NT2/D1 (cell line): ENCODE measurements around the gene SPOUT1.
"Not testable (repeated sequence)": the region's sequence is repeated elsewhere in the genome, so short reads cannot be mapped to it uniquely, and the experiment has no call there.

ENCODE experiments used
- DNase-seq: peaks from one replicate; pipeline ENCODE4 v3.0.0-alpha.2; 2011; ENCODE audit warnings: low read depth, low spot score
- H3K27me3 ChIP-seq: 2 replicates; pipeline ENCODE4 v1.6.0; 2011; ENCODE audit warnings: mild to moderate bottlenecking; ENCODE audit not compliant: insufficient read length, insufficient read depth
- H3K36me3 ChIP-seq: 2 replicates; pipeline ENCODE4 v1.6.1; 2011; ENCODE audit warnings: mild to moderate bottlenecking, low read length, mixed read lengths; ENCODE audit not compliant: insufficient read depth, insufficient read length
- H3K4me1 ChIP-seq: 2 replicates; pipeline ENCODE4 v1.5.1; 2011; ENCODE audit not compliant: insufficient read depth, insufficient read length
- H3K4me3 ChIP-seq: 2 replicates; pipeline ENCODE4 v1.5.1; 2011; ENCODE audit warnings: low read depth; ENCODE audit not compliant: insufficient read length
- H3K9ac ChIP-seq: 2 replicates; pipeline ENCODE4 v1.6.0; 2011; ENCODE audit warnings: low read depth; ENCODE audit not compliant: insufficient read length
- H3K9me3 ChIP-seq: 2 replicates; pipeline ENCODE4 v1.5.1; 2011; ENCODE audit warnings: mild to moderate bottlenecking, low read length; ENCODE audit not compliant: insufficient read depth
- SUZ12 ChIP-seq: IDR thresholded peaks from 2 replicates; pipeline ENCODE4 v1.6.1; 2011; ENCODE audit not compliant: insufficient read length, insufficient read depth; ENCODE audit errors: extremely low read depth
- YY1 ChIP-seq: IDR thresholded peaks from 2 replicates; pipeline ENCODE4 v1.6.1; 2011; ENCODE audit not compliant: insufficient read length, insufficient read depth
- ZNF274 ChIP-seq: IDR thresholded peaks from 2 replicates; pipeline ENCODE4 v1.6.1; 2011; ENCODE audit warnings: mild to moderate bottlenecking, low read depth, low read length

The SPOUT1 gene

DNA sequence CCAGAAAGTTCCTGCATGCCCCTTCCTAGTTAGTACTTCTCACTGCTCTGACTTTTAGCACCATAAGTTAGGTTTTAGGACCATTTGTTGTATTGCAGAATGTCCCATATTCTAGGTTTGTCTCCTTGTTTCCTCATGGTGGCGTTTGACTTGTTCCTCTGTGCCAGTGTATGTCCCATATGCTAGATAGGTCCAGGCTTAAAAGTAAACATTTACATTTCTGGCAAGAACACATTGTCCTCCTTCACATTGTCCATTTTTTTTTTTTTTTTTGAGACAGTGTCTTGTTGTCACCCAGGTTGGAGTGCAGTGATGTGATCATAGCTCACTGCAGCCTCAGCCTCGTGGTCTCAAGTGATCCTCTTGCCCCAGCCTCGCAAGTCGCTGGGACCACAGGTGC is 27.1 kb downstream of the SPOUT1 start:
- H3K36me3 ChIP-seq, result peaks cover 79% of the 10 kb centered on the region
- no peak overlapping the region for H3K4me3 ChIP-seq
- no peak overlapping the region for H3K9ac ChIP-seq
- no peak for DNase-seq
- no peaks in the 10 kb centered on the region for H3K27me3 ChIP-seq
- TF ChIP-seq SUZ12 (no peak), YY1 (no peak), ZNF274 (no peak)
- H3K9me3 ChIP-seq, result no peaks in the 10 kb centered on the region
- no peaks in the 10 kb centered on the region for H3K4me1 ChIP-seq

DNA sequence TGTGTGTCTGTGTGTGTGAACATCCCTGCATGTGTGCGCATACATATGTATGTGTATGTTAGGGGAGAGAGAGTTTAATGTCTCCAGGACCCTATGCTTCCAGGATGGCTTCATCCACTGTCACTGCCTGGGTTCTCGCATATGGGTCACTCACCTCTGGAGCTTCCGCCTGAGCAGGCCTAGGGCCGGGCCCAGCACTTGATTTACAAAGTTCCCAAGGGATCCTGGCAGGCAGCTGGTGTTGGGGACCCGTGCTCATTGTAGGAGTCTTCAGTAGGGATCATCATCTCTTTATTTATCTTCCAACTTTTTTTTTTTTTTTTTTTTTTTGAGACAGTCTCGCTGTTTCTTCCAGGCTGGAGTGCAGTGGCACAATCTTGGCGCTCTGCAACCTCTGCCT is 29.5 kb downstream of the SPOUT1 start:
- DNase-seq, result no peak
- no peak overlapping the region for H3K9ac ChIP-seq
- no peaks in the 10 kb centered on the region for H3K4me1 ChIP-seq
- no peak overlapping the region for H3K4me3 ChIP-seq
- TF ChIP-seq SUZ12, result no peak
- TF ChIP-seq YY1, result no peak
- TF ChIP-seq ZNF274, result no peak
- peaks cover 67% of the 10 kb centered on the region for H3K36me3 ChIP-seq
- no peaks in the 10 kb centered on the region for H3K9me3 ChIP-seq
- H3K27me3 ChIP-seq, result no peaks in the 10 kb centered on the region

DNA sequence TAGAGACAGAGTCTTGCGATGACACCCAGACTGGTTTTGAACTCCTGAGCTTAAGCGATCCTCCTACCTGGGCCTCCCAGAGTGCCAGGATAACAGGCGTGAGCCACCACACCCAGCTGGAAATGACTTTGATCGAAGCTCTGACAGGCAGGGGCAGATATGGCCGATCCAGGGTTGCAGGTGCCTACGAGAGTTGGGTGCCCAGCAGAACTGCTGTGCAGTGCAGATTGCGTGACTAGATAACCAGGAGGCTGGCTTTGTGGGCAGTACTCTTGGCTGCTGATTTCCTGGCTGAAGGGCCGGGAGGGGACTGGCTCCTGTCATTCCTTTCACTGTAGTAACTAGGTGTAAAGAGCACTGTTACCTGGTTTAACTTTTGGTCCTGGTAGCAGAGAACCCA is 30.7 kb downstream of the SPOUT1 start:
- TF ChIP-seq SUZ12, result no peak
- no peak for TF ChIP-seq ZNF274
- TF ChIP-seq YY1, result no peak
- Histone ChIP-seq H3K4me1 (no peaks in the 10 kb centered on the region), H3K36me3 (peaks cover 73% of the 10 kb centered on the region), H3K9ac (no peak overlapping the region), H3K4me3 (no peak overlapping the region), H3K27me3 (no peaks in the 10 kb centered on the region), H3K9me3 (no peaks in the 10 kb centered on the region)
- no peak for DNase-seq

DNA sequence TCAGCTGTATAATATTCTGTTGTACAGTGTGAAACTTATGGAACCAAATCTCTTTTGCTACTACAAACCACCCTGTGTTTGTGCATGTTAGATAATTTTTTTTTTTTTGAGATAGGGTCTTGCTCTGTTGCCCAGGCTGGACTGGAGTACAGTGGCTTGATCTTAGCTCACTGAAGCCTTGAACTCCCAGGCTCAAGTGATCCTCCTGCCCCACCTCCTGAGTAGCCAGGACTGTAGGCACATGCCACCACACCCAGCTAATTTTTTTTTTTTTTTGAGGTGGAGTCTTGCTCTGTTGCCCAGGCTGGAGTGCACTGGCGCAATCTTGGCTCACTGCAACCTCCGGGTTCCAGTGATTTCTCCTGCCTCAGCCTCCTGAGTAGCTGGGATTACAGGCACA is 34.6 kb downstream of the SPOUT1 start:
- peaks cover 77% of the 10 kb centered on the region for H3K36me3 ChIP-seq

DNA sequence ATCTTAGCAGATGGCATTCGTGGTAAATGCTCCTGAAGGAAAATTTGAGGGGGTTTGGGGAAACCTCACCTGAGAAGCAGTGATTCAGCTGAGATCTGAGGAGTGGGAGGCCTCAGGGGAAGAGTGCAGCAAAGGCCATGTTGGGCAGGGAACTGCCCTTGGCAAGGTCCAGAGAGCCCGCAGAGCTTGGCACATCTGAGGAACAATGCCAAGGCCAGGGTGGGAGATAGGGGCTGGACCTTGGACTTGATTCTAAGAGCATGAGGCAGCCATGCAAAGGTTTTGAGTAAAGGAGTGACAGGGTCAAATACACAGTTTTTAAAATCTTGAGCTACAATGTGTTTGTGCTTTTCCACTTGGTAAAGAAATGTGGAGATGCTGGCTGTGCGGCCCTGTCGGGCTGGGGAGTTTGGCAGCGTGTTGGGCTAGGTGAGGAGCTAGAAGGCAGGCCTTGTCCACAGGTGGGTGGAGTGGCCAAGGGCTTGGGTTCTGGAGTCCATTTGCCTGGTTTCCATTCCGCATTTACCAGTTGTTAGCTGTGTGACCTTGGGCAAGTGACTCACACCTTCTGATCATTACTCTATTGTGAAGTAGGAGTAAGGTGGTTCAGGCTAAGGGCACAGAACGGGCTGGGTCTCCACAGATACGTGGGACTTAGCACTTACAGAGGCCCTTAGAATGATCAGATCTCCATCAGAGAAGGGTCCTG is 36.5 kb downstream of the SPOUT1 start:
- DNase-seq, result no peak
- H3K27me3 ChIP-seq, result no peaks in the 10 kb centered on the region
- no peak overlapping the region for H3K4me3 ChIP-seq
- no peaks in the 10 kb centered on the region for H3K4me1 ChIP-seq
- peaks cover 72% of the 10 kb centered on the region for H3K36me3 ChIP-seq
- TF ChIP-seq ZNF274, result no peak
- TF ChIP-seq YY1, result no peak
- TF ChIP-seq SUZ12, result no peak
- no peak overlapping the region for H3K9ac ChIP-seq
- no peaks in the 10 kb centered on the region for H3K9me3 ChIP-seq

More for the DNA sequence above, 34.6 kb downstream of the SPOUT1 start:
- H3K4me1 ChIP-seq, H3K9me3 ChIP-seq, DNase-seq, H3K4me3 ChIP-seq, H3K9ac ChIP-seq, H3K27me3 ChIP-seq: not testable (repeated sequence)

DNA sequence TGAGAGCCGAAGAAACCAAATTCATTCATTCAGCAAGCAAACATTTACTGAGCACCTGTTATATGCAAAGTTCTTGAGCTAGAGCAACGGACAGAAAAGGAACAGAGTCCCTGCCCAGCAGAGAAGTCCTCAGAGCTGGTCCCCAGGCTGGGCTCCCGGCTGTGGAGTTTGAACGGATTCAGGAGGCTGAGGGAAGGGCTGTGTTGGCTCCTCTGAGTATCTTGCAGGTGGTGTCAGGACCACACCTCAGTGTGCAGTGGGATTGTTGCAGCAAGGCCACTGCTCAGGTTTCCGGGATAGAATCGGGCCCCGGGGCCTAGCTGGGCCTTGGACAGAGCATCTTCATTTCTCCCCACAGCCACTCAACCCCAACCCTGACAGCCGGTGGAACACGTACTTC is 37.5 kb downstream of the SPOUT1 start:
- no peaks in the 10 kb centered on the region for H3K4me1 ChIP-seq
- TF ChIP-seq YY1 (no peak), ZNF274 (no peak), SUZ12 (no peak)
- no peaks in the 10 kb centered on the region for H3K9me3 ChIP-seq
- no peaks in the 10 kb centered on the region for H3K27me3 ChIP-seq
- DNase-seq, result no peak
- H3K9ac ChIP-seq, result no peak overlapping the region
- H3K36me3 ChIP-seq, result peaks cover 64% of the 10 kb centered on the region
- H3K4me3 ChIP-seq, result no peak overlapping the region

DNA sequence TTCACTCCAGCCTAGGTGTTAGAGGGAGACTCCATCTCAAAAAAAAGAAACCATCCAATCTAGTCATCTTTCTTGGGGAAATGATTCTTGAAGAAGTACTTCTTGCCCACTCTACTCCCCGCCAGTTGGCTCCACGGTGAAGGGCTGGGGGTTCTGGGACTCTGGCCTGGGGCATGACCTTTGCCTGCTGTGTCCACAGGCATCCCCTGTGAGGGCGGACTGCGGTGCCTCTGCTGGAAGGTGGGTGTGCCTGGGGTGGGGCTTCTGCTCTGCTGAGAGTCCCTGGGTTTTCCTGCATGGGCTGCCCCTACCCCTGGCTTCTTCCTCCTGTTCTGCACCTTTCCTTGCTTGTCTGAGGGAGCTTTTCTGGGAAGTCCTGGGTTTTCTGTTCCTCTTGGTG is 39.1 kb downstream of the SPOUT1 start:
- no peak for DNase-seq
- H3K27me3 ChIP-seq, result no peaks in the 10 kb centered on the region
- peaks cover 59% of the 10 kb centered on the region for H3K36me3 ChIP-seq
- no peak overlapping the region for H3K9ac ChIP-seq
- H3K4me1 ChIP-seq, result no peaks in the 10 kb centered on the region
- no peaks in the 10 kb centered on the region for H3K9me3 ChIP-seq
- H3K4me3 ChIP-seq, result no peak overlapping the region
- TF ChIP-seq SUZ12 (no peak), ZNF274 (no peak), YY1 (no peak)

DNA sequence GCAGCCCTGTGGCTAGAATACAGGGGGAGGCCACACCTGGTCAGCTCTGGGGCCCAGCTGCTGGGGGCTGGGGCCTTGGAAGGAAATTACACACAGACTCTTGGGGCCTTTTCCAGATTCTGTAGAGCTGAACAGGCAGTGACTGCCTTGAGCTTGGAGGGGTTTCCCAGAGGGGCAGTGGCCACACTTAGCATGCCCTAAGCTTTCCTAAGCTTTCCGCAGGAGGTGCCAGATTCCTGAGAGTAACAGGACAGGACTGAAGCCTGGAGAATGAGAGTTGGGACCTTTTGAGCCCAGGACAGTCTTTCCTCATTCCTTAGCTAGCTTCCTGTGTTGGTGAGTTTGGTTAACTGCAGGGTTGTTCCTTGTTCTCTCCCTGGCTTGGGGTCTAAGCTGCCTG is 41.1 kb downstream of the SPOUT1 start:
- no peaks in the 10 kb centered on the region for H3K4me1 ChIP-seq
- H3K36me3 ChIP-seq, result peaks cover 43% of the 10 kb centered on the region
- DNase-seq, result no peak
- H3K4me3 ChIP-seq, result no peak overlapping the region
- TF ChIP-seq SUZ12 (no peak), YY1 (no peak), ZNF274 (no peak)
- H3K27me3 ChIP-seq, result no peaks in the 10 kb centered on the region
- H3K9me3 ChIP-seq, result no peaks in the 10 kb centered on the region
- peak overlapping the region; percentile 96 for H3K9ac ChIP-seq
